Loucy (cell line): ENCODE results near the gene RBMS3.

Experiments used
- H2AFZ ChIP-seq: fragments of 200-600 bp; sonication (generic); 2 replicates; pipeline ENCODE4 v1.6.0; 2016; ENCODE audit warnings: antibody characterized with exemption, mild to moderate bottlenecking, low read length, moderate library complexity
- H3F3A ChIP-seq: fragments of 200-600 bp; 2 replicates; pipeline ENCODE4 v1.6.0; 2016; ENCODE audit warnings: antibody characterized with exemption, low read depth, mild to moderate bottlenecking
- H3K27me3 ChIP-seq: fragments of 200-600 bp; sonication (generic); 2 replicates; pipeline ENCODE4 v1.6.1; 2014; ENCODE audit warnings: low read length, mild to moderate bottlenecking; ENCODE audit not compliant: insufficient read depth, poor library complexity, severe bottlenecking
- H3K36me3 ChIP-seq: fragments of 200-600 bp; sonication (generic); 2 replicates; pipeline ENCODE4 v1.6.1; 2016; ENCODE audit warnings: low read length; ENCODE audit not compliant: insufficient read depth
- H3K4me1 ChIP-seq: fragments of 200-600 bp; sonication (generic); 2 replicates; pipeline ENCODE4 v1.5.1; 2014; ENCODE audit warnings: low read length, mild to moderate bottlenecking; ENCODE audit not compliant: insufficient read depth, poor library complexity, severe bottlenecking
- H3K4me2 ChIP-seq: fragments of 200-600 bp; sonication (generic); 2 replicates; pipeline ENCODE4 v1.6.0; 2014; ENCODE audit warnings: antibody characterized with exemption, low read length, low read depth, mild to moderate bottlenecking; ENCODE audit not compliant: poor library complexity, severe bottlenecking
- H3K4me3 ChIP-seq: fragments of 200-600 bp; sonication (generic); 2 replicates; pipeline ENCODE4 v1.5.1; 2014; ENCODE audit warnings: low read length, mild to moderate bottlenecking, mixed read lengths; ENCODE audit not compliant: poor library complexity, severe bottlenecking
- H3K79me2 ChIP-seq: fragments of 200-600 bp; sonication (generic); 2 replicates; pipeline ENCODE4 v1.6.1; 2014; ENCODE audit warnings: low read length; ENCODE audit not compliant: insufficient read depth
- H3K9ac ChIP-seq: fragments of 200-600 bp; sonication (generic); 2 replicates; pipeline ENCODE4 v1.6.0; 2014; ENCODE audit warnings: mild to moderate bottlenecking, low read depth, low read length, moderate library complexity; ENCODE audit not compliant: poor library complexity, severe bottlenecking
- H3K9me2 ChIP-seq: fragments of 200-600 bp; sonication (generic); replicated peaks from 2 replicates; pipeline ENCODE4 v1.6.1; 2016; ENCODE audit warnings: low read depth, low read length, mixed read lengths
- H3K9me3 ChIP-seq: fragments of 200-600 bp; sonication (generic); 2 replicates; pipeline ENCODE4 v1.6.1; 2014; ENCODE audit warnings: mild to moderate bottlenecking, antibody characterized with exemption, low read length, low read depth; ENCODE audit not compliant: insufficient read depth
- H4K20me1 ChIP-seq: fragments of 200-600 bp; sonication (generic); 2 replicates; pipeline ENCODE4 v1.6.0; 2014; ENCODE audit warnings: antibody characterized with exemption, low read length, mild to moderate bottlenecking; ENCODE audit not compliant: insufficient read depth, poor library complexity, severe bottlenecking
- CTCF ChIP-seq: fragments of 200-600 bp; sonication (generic); conservative IDR thresholded peaks from 2 replicates; pipeline ENCODE4 v1.5.1; 2014; ENCODE audit warnings: mild to moderate bottlenecking, antibody characterized with exemption, low read length
- EZH2phosphoT487 ChIP-seq: fragments of 200-600 bp; IDR thresholded peaks from 2 replicates; pipeline ENCODE4 v1.6.1; 2018; ENCODE audit warnings: antibody characterized with exemption, mild to moderate bottlenecking, moderate library complexity, borderline replicate concordance

RBMS3 gene

GRCh38 chr3:29427266-29428103 is 146.6 kb downstream of the RBMS3 start:
- Histone ChIP-seq H3K4me2 (no peak overlapping the region), H3K79me2 (no peaks in the 10 kb centered on the region)

GRCh38 chr3:29429055-29429679 is 148.3 kb downstream of the RBMS3 start:
- Histone ChIP-seq H3K9me3 (no peaks in the 10 kb centered on the region), H2AFZ (no peak overlapping the region), H3K27me3 (no peaks in the 10 kb centered on the region), H3K4me2 (no peak overlapping the region), H3K36me3 (no peaks in the 10 kb centered on the region), H3K9ac (no peak overlapping the region), H3K4me1 (no peaks in the 10 kb centered on the region), H3K4me3 (no peak overlapping the region), H3K79me2 (no peaks in the 10 kb centered on the region), H3K9me2 (no peaks in the 10 kb centered on the region), H4K20me1 (no peaks in the 10 kb centered on the region), H3F3A (no peaks in the 10 kb centered on the region)
- TF ChIP-seq CTCF (no peak), EZH2phosphoT487 (no peak)

More at GRCh38 chr3:29427266-29428103, 146.6 kb downstream of the RBMS3 start:
- no peaks in the 10 kb centered on the region for H3K9me2 ChIP-seq
- no peaks in the 10 kb centered on the region for H3K4me1 ChIP-seq
- H2AFZ ChIP-seq = no peak overlapping the region
- H3K4me3 ChIP-seq = no peak overlapping the region
- no peak overlapping the region for H3K9ac ChIP-seq
- no peak for TF ChIP-seq CTCF
- no peak for TF ChIP-seq EZH2phosphoT487
- H3K36me3 ChIP-seq = no peaks in the 10 kb centered on the region
- H3K27me3 ChIP-seq = no peaks in the 10 kb centered on the region
- no peaks in the 10 kb centered on the region for H3F3A ChIP-seq
- H3K9me3 ChIP-seq = no peaks in the 10 kb centered on the region
- H4K20me1 ChIP-seq = no peaks in the 10 kb centered on the region

- TF ChIP-seq CTCF = no peak
- TF ChIP-seq EZH2phosphoT487 = no peak
- H3K4me1 ChIP-seq = no peaks in the 10 kb centered on the region
- H4K20me1 ChIP-seq = no peaks in the 10 kb centered on the region
- H2AFZ ChIP-seq = no peak overlapping the region
- no peak overlapping the region for H3K9ac ChIP-seq
- no peak overlapping the region for H3K4me2 ChIP-seq
- no peaks in the 10 kb centered on the region for H3K9me2 ChIP-seq
- H3K36me3 ChIP-seq = no peaks in the 10 kb centered on the region
- H3F3A ChIP-seq = no peaks in the 10 kb centered on the region
- H3K4me3 ChIP-seq = no peak overlapping the region
- H3K79me2 ChIP-seq = no peaks in the 10 kb centered on the region
- no peaks in the 10 kb centered on the region for H3K9me3 ChIP-seq
- H3K27me3 ChIP-seq = no peaks in the 10 kb centered on the region
Observed at GRCh38 chr3:29430558-29430971, 149.7 kb downstream of the RBMS3 start.
